SK-N-DZ (cell line): ENCODE measurements around the gene FBXO10. TPM values are rescaled to one million over a fixed set of nuclear protein-coding genes. Genes with fewer than 3 reads are reported as not detected.
"Not testable (repeated sequence)": the region's sequence is repeated elsewhere in the genome, so short reads cannot be mapped to it uniquely, and the experiment has no call there.

Experiments used
- DNase-seq: peaks from one replicate; pipeline ENCODE4 v3.0.0-alpha.2; 2015; ENCODE audit warnings: low spot score
- polyA plus RNA-seq, 2 experiments: library from polyadenylated mRNA; depleted of rRNA; stranded (reverse); fragments of >200 nt; gene quantifications; 2 replicates each; pipeline ENCODE4 v1.2.3, GENCODE V29; 2014

FBXO10 gene
- polyA plus RNA-seq (2014; cell fraction: cytosol; rRNA removed), result 13.7 and 15.8 TPM in 2 replicates
- polyA plus RNA-seq (2014; cell fraction: nucleus; rRNA removed), result 23.1 and 25.5 TPM in 2 replicates

- peak; percentile 84 for DNase-seq
Observed at GRCh38 chr9:37575921-37576721, at the start of gene FBXO10. TSS of gene FBXO10 (minus strand) at chr9:37576380. CDS start at chr9:37541768, 34,612 bp downstream.

GRCh38 chr9:37625758-37626147 is 49.6 kb upstream of the FBXO10 start:
- DNase-seq, result no peak

DNA sequence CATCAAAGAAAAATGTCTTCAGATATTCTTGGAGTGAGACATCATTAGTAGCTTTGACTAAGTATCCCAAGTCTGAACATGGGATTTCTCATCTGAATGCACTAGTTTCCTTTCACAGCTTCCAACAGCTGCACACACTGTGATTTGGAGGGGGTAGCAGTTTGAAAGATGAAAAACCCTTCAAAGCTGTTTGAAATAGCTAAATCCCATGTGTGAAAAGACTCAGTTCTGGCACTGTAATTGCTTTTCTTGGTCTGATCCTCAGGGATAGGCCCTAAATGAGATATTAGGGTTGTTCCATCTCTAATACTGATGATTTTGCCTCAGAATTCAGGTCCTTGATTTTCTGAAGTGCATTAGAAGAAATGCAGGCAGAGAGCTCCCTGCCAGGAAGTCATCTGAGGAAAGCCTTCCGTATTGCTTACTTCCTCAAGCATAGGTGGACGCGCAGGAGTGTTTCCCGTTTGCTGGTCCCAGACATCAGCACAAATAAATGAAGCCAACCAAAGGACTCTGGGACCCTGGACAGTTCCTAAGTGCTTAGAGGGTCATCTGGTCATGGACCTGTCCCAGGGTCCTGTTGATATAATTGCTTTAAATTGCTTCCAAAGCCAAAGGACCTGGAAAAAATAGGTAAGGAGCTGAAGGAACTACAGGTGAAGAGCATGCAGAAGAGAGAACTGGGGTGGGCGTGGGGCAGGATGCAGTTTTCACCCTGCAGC is 49.0 kb upstream of the FBXO10 start:
- DNase-seq, result no peak

DNA sequence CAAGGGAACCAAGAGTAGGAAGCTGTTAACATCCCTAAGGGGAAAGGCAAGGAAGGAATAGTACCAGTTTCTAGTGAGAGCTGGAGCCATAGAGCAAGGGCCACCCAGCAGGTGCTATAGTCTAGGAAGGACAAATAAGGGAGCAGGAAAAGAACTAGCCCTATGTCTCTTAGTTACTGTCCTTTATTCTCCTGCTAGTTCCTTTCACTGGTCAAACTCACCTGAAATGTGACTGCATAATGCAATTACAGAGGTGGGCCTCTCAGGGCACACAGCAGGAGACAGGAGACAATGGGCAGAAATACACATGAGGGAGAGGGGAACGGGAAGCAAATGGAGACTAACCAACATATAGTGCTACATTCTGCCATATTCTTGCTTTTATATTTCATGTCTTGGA is 47.9 kb upstream of the FBXO10 start:
- DNase-seq, result peak; percentile 29

- no peak for DNase-seq
Observed at GRCh38 chr9:37623267-37623666, 47.1 kb upstream of the FBXO10 start.

- DNase-seq, result peak; percentile 84
Observed at GRCh38 chr9:37622462-37622861, 46.3 kb upstream of the FBXO10 start.

GRCh38 chr9:37621273-37622121 is 45.3 kb upstream of the FBXO10 start:
- DNase-seq, result peak; percentile 33

DNA sequence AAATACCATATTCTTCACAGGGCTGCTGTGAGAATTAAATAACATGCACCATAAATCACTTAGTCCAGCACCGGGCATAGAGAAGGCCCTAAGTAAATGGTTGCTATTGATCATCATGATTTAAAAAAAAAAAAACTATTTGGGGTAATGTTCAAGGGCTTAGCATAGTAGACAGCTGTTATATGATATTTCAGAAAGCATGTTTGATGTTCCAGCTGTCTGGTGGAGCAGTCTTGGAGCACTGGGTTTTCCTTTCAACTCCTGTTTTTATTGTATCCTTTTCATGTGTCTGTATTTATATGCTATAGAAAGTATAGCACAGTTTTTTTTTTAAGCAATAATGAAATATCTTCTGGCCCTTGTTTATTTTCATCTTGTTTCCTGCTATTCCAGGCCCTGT is 44.2 kb upstream of the FBXO10 start:
- DNase-seq, result no peak

DNA sequence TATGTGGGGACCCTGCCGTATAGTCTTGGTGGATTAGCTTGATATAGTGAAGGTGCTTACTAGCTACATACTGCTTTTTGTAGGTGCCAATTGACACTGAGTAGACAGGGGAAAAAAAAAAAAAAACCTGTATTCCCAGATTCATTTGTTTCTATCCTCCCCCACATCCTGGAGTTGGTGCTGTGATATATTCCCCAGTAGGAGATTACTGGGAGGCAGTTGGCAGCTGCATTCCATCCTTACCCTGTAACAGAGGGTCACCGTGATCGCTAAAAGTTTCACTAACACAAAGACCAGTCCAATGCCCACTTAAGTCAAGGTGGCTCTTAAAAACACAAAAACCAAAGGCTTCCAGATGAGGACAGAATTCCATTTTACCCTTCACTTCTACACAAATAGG is 43.6 kb upstream of the FBXO10 start:
- no peak for DNase-seq

DNA sequence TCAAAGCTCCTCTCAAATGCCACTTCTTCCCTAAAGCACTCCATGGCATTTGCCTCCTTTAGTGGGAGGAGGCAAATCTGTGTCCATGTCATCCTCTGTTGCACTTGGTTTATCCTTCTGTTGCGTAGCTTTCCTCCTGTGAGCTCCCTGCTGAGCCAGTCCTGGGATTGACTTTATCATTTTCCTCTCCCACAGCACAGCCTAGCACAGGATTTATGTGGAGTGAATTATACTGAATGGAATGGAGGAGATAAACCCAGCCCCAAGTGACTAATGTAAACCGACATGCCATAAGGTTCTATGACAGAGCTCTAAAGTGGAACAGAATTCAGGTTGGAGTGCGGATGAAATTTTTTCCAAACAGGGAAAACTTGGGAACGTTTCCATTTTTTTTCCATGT is 42.6 kb upstream of the FBXO10 start:
- DNase-seq, result no peak

DNA sequence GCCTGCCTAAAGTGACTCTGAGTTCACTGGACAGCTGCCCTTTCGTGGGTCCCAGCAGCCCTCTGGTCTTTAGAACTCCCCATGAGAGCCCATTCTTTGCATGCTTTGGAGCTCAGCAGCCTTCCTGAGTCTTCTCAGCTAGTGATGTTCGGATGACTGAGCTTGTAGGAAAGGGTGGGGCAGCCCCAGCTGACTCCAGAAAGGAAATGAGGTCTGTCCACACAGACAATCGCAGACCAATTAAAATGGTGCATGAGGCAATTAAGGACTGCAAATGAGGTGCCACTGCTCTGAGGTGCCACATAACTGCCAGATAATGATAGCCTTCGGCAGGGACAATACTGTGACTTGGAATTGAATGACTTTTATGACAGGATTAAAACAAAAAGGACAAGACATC is 41.7 kb upstream of the FBXO10 start:
- no peak for DNase-seq

DNA sequence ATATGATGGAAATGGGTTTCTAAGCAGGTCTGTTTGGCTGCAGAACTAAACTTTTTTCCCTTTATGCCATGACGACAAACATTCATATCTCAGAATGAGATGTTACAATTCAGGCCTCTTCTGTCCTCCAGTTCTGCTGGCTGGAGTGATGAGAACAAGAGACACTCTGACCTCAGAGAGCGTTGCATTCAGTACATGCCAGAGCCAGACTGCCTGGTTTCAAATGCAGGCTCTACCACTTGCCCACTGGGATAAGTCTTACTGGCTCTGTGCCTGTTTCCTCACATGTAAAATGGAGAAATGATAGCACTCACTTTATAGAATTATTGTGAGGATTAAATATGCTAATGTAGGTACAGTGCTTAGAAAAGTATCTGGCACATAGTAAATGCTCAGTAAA is 41.0 kb upstream of the FBXO10 start:
- DNase-seq, result no peak

DNA sequence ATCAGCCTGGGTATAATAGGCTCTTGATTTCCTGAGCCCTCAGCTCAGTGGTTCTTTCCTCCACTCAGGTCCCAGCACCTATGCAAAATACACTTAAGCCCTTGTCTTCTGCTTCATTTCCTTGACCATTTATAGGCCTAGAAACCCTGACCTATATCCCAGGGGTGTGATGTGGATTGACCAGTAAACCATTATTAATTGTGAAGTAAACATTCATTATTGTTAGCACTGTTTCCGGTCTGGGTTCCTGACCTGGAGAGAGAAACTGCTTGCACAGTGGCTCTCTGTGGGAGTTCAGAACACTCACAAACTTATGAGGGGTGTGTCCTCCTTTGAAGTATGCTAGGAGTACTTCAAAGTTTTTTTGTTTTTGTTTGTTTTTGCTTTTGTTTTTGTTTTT is 35.8 kb upstream of the FBXO10 start:
- DNase-seq, result no peak

DNA sequence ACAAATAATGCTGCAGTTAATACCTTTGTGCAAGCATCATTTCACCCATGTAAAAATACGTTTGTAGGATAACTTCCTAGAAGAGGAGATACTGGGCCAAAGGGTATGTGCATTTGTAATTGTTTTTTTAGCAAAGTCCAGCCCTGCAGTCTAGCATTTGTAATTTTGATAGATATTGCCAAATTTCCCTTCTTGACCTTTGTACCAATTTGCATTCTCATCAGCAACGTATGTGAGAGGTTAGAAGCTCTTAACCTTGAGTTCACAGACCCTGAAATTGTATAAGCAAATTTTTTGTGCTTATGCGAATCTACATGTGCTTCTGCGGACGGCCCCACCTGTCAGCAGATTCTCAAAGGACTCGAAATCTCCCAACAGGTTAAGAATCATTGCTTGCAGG is 34.8 kb upstream of the FBXO10 start:
- no peak for DNase-seq

GRCh38 chr9:37609735-37610397 is 33.7 kb upstream of the FBXO10 start:
- no peak for DNase-seq

DNA sequence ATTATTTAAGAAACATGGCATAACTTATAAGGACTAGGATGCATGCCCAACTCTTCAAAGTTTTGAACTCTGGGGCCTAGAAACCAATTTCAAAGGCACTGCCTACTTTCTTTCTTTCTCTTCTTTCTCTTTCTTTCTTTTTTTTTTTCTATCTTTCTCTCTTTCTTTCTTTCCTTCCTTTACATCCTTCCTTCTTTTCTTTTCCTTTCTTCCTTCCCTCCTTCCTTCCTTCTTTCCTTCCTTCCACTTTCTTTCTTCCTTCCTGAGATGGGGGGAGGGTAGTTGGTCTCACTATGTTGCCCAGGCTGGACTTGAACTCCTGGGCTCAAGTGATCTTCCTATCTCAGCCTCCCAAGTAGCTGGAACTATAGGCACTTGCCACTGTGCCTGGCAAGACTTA is 32.1 kb upstream of the FBXO10 start:
- DNase-seq, result no peak

- DNase-seq, result no peak
Observed at GRCh38 chr9:37604296-37604695, 28.1 kb upstream of the FBXO10 start.

DNA sequence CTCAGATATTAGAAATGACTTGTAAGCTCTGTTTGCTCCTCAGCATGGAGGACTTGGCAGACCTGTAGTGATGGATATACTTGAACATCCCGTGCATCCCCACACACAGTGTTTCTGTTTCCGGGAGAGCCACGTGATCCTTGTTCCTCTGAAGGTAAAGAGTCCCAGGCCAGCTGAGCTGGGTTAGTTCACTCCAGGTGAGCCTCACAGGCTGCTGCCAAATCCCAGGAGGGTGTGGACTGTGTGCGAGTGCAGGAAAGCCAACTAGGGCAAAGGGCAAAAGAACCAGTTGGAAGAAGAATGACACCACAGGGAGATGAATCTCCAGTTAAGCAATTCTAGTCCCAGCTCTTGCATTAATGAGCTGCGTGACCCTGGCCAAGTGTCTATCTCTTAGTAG is 26.6 kb upstream of the FBXO10 start:
- no peak for DNase-seq

- not testable (repeated sequence) for DNase-seq
Observed at GRCh38 chr9:37602061-37602460, 25.9 kb upstream of the FBXO10 start.

- DNase-seq, result no peak
Observed at GRCh38 chr9:37596504-37596903, 20.3 kb upstream of the FBXO10 start.

DNA sequence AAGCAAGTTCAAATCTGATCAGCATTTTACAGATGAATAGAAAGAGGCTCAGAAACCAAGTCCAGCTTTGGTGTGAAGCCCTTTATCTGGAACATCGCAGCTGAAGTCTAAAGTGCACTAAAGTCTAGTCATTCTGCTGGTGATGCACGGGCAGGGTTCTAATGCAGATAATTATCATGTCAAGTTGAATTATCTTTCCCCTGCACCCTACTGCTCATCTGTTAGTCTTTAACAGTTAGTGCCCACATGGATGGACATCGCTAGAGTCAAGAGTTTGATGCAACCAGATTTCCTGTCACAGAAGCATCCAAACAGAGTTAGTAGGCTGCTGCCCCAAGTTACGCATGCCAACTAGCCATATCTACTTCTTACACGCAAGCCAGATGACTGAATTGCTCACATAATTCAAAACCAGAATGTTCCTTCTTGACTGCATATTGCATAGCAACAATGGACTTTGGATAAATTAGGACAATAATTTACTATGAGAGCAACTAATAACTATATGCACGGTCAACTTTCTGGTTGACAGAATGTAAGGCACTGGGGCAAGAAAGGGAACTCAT is 17.8 kb upstream of the FBXO10 start:
- peak; percentile 48 for DNase-seq
